A549 (cell line): ENCODE results near the gene TPRG1L. TPM values are rescaled to one million over a fixed set of nuclear protein-coding genes. Genes with fewer than 3 reads are reported as not detected.

Source experiments
- ATAC-seq, 2 experiments: fragments of 200-7000 bp in 1 of 2; fragments of >200 bp in 1 of 2; cut with Nextera tagmentation in 1 of 2; cut with Tn5 transposase in 1 of 2; 3 replicates each; pipeline versions ENCODE4 v1.8.0 to v1.9.1; 2018 to 2020; ENCODE audit warnings: mild to moderate bottlenecking in 1 of 2, moderate library complexity in 1 of 2
- CTCF ChIA-PET: fragments of 300-600 bp; sonication (Branson Sonifier 250); formaldehyde crosslinking; extraction: SDS; loops from one replicate; lab custom pipeline; 2021; ENCODE audit warnings: antibody characterized with exemption, inconsistent platforms; lab: Yijun Ruan, JAX
- POLR2A ChIA-PET: fragments of 350-600 bp; formaldehyde crosslinking; extraction: SDS; loops from one replicate; lab custom pipeline; 2021; ENCODE audit warnings: antibody characterized with exemption, inconsistent platforms; lab: Yijun Ruan, JAX
- DNase-seq, 2 experiments: peaks; one replicate each; pipeline versions ENCODE4 v3.0.0 to v3.0.0-alpha.2; 2011 to 2016; ENCODE audit warnings: low read depth in 1 of 2, low spot score in 1 of 2
- FAIRE-seq: peaks from 2 replicates; lab custom pipeline; 2011; peaks lifted over from hg19 to GRCh38; lab: Jason Lieb, UNC
- H3K27ac ChIP-seq, 2 experiments: fragments of >200 bp; sonication (Bioruptor Twin); formaldehyde crosslinking; 3 replicates each; pipeline ENCODE4 v1.5.1; 2016 to 2017
- H3K4me1 ChIP-seq: fragments of >200 bp; sonication (Bioruptor Twin); formaldehyde crosslinking; 3 replicates; pipeline ENCODE4 v1.6.1; 2016
- H3K4me2 ChIP-seq: fragments of >200 bp; sonication (Bioruptor Twin); formaldehyde crosslinking; 3 replicates; pipeline ENCODE4 v1.6.1; 2016
- H3K4me3 ChIP-seq: fragments of >200 bp; sonication (Bioruptor Twin); formaldehyde crosslinking; 3 replicates; pipeline ENCODE4 v1.5.1; 2016
- H3K9me3 ChIP-seq: fragments of >200 bp; sonication (Bioruptor Twin); formaldehyde crosslinking; 3 replicates; pipeline ENCODE4 v1.6.1; 2016
- ATOH8 ChIP-seq: fragments of 250-450 bp; sonication (Bioruptor Pico); IDR thresholded peaks from 2 replicates; pipeline ENCODE4 v1.5.0; 2020; ENCODE audit warnings: low read depth, mild to moderate bottlenecking, moderate library complexity
- CBX8 ChIP-seq: fragments of 200-600 bp; sonication (generic); IDR thresholded peaks from 2 replicates; pipeline ENCODE4 v1.6.1; 2016
- EHF ChIP-seq: fragments of 250-450 bp; sonication (Bioruptor Pico); IDR thresholded peaks from 2 replicates; pipeline ENCODE4 v1.5.0; 2020; ENCODE audit warnings: mild to moderate bottlenecking
- EHMT2 ChIP-seq: fragments of 200-600 bp; sonication (generic); IDR thresholded peaks from 2 replicates; pipeline ENCODE4 v1.6.1; 2016; ENCODE audit warnings: antibody characterized with exemption, low read depth, mild to moderate bottlenecking, moderate library complexity
- FOSB ChIP-seq: fragments of 250-450 bp; sonication (Bioruptor Pico); IDR thresholded peaks from 2 replicates; pipeline ENCODE4 v1.5.0; 2020; ENCODE audit warnings: mild to moderate bottlenecking, moderate library complexity
- HOXB13 ChIP-seq: fragments of 250-450 bp; sonication (Bioruptor Pico); IDR thresholded peaks from 2 replicates; pipeline ENCODE4 v1.5.0; 2020; ENCODE audit warnings: low read depth, mild to moderate bottlenecking, moderate library complexity
- KDM1A ChIP-seq: fragments of 200-600 bp; sonication (generic); IDR thresholded peaks from 2 replicates; pipeline ENCODE4 v1.6.1; 2016; ENCODE audit warnings: low read depth, mild to moderate bottlenecking
- MAZ ChIP-seq: fragments of 150-350 bp; IDR thresholded peaks from 2 replicates; pipeline ENCODE4 v1.6.1; 2014; ENCODE audit warnings: antibody characterized with exemption, low read depth, low read length, borderline replicate concordance
- MYC ChIP-seq: IDR thresholded peaks from 2 replicates; pipeline ENCODE4 v1.6.1; 2012; ENCODE audit warnings: mild to moderate bottlenecking, inconsistent platforms, low read length, improper control_type of control experiment, borderline replicate concordance
- REST ChIP-seq: fragments of 200-600 bp; sonication (generic); IDR thresholded peaks from 2 replicates; pipeline ENCODE4 v1.6.1; 2016; ENCODE audit warnings: antibody characterized with exemption, mild to moderate bottlenecking, moderate library complexity
- SMC3 ChIP-seq: fragments of >200 bp; sonication (Bioruptor Twin); formaldehyde crosslinking; IDR thresholded peaks from 3 replicates; pipeline ENCODE4 v1.6.1; 2018; ENCODE audit warnings: inconsistent platforms
- SREBF2 ChIP-seq: fragments of 450-650 bp; IDR thresholded peaks from 2 replicates; pipeline ENCODE4 v1.6.1; 2014; ENCODE audit warnings: mild to moderate bottlenecking, moderate library complexity
- ZC3H11A ChIP-seq: fragments of 450-650 bp; IDR thresholded peaks from 2 replicates; pipeline ENCODE4 v1.6.1; 2014; ENCODE audit warnings: antibody characterized with exemption, mild to moderate bottlenecking
- ZNF302 ChIP-seq: fragments of 250-450 bp; sonication (Bioruptor Pico); IDR thresholded peaks from 2 replicates; pipeline ENCODE4 v1.9.0; 2021; ENCODE audit warnings: inconsistent platforms, mild to moderate bottlenecking, moderate library complexity
- ZSCAN20 ChIP-seq: fragments of 250-450 bp; sonication (Bioruptor Pico); IDR thresholded peaks from 2 replicates; pipeline ENCODE4 v1.8.0; 2022; ENCODE audit warnings: mild to moderate bottlenecking, moderate library complexity
- WGBS: methylation state at CpG from one replicate; pipeline ENCODE4 v1.1.6; 2017; ENCODE audit errors: missing lambda C conversion rate; 5-methylcytosine and 5-hydroxymethylcytosine counted together
- polyA plus RNA-seq, 4 experiments: library from polyadenylated mRNA; depleted of rRNA in 3 of 4; stranded (reverse); fragments of >200 nt; fragmentation: RNase III in 1 of 4; extraction: RNeasy Plus Mini Kit Qiagen cat#74134 plus additional on column Dnase treatment in 1 of 4; gene quantifications; 2 replicates in 3 of 4; 3 replicates in 1 of 4; pipeline ENCODE4 v1.2.3, GENCODE V29; 2011 to 2017
- TF ChIP-seq, protein P1 (sequence below): fragments of >200 bp; sonication (Bioruptor Twin); formaldehyde crosslinking; IDR thresholded peaks from 3 replicates; pipeline ENCODE4 v1.6.1; 2016
- TF ChIP-seq, protein P2 (sequence below): fragments of >200 bp; sonication (Bioruptor Twin); formaldehyde crosslinking; IDR thresholded peaks from 2 replicates; pipeline ENCODE4 v1.6.1; 2016
- TF ChIP-seq, protein P3 (sequence below): fragments of 150-350 bp; IDR thresholded peaks from 2 replicates; pipeline ENCODE4 v1.6.1; 2014; ENCODE audit warnings: low read depth, mild to moderate bottlenecking, low read length

The TPRG1L gene
- polyA plus RNA-seq, 2 of the 4 experiments (the other 2 are of a cell fraction), result 13.1 to 20.1 TPM

DNA sequence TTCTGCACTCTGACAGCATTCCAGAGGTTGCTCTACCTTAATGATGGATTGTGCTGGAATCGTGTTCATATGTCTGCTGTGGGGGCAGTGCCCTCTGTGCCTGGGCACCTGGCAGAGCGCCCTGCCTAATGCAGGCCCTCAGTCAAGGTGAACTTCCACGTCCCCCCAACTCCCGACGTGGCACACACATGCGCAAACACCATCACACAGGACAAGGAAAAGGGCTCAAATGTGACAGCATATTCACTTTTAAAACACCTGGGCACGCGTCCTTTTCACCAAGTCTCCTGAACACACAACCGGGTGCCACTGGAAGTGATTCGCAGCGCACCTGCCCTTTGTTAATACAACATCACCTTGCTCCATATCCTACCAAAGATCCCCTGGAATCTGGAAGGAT lies 11.7 kb downstream of the TPRG1L start (continued):
- TF ChIP-seq, protein P1, sequence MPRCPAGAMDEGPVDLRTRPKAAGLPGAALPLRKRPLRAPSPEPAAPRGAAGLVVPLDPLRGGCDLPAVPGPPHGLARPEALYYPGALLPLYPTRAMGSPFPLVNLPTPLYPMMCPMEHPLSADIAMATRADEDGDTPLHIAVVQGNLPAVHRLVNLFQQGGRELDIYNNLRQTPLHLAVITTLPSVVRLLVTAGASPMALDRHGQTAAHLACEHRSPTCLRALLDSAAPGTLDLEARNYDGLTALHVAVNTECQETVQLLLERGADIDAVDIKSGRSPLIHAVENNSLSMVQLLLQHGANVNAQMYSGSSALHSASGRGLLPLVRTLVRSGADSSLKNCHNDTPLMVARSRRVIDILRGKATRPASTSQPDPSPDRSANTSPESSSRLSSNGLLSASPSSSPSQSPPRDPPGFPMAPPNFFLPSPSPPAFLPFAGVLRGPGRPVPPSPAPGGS, result no peak

- Histone ChIP-seq H3K4me1 (no peaks in the 10 kb centered on the region), H3K9me3 (no peaks in the 10 kb centered on the region), H3K4me3 (no peak overlapping the region), H3K27ac (no peak overlapping the region), H3K4me2 (no peak overlapping the region)
- POLR2A ChIA-PET, result no interaction called here
- CTCF ChIA-PET, result interaction anchor here (0.6 to 1.0 kb wide), 2 partner anchors 9 to 1591 kb away, joined by 3 read pairs; no protein-coding TSS in a partner anchor
- no peak for ATAC-seq
- FAIRE-seq, result no peak
- no peak for DNase-seq
- TF ChIP-seq EHF, result no peak
- TF ChIP-seq, protein P1, result no peak
- no peak for TF ChIP-seq ZC3H11A
- no peak for TF ChIP-seq ZSCAN20 (CRISPR knock-in tag)
- no peak for TF ChIP-seq MAZ
- TF ChIP-seq MYC, result no peak
- TF ChIP-seq REST, result no peak
- no peak for TF ChIP-seq ATOH8 (CRISPR knock-in tag)
- TF ChIP-seq SMC3, result no peak
- TF ChIP-seq, protein P2, sequence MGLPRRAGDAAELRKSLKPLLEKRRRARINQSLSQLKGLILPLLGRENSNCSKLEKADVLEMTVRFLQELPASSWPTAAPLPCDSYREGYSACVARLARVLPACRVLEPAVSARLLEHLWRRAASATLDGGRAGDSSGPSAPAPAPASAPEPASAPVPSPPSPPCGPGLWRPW, result no peak
- TF ChIP-seq, protein P3, sequence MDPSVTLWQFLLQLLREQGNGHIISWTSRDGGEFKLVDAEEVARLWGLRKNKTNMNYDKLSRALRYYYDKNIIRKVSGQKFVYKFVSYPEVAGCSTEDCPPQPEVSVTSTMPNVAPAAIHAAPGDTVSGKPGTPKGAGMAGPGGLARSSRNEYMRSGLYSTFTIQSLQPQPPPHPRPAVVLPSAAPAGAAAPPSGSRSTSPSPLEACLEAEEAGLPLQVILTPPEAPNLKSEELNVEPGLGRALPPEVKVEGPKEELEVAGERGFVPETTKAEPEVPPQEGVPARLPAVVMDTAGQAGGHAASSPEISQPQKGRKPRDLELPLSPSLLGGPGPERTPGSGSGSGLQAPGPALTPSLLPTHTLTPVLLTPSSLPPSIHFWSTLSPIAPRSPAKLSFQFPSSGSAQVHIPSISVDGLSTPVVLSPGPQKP, result no peak
- TF ChIP-seq HOXB13, result no peak
- TF ChIP-seq SREBF2, result no peak
- TF ChIP-seq CBX8, result no peak
- TF ChIP-seq ZNF302 (CRISPR knock-in tag), result no peak
- no peak for TF ChIP-seq EHMT2
- no peak for TF ChIP-seq KDM1A
- TF ChIP-seq FOSB (CRISPR knock-in tag), result no peak
- WGBS, result 94% methylated on average over 12 of the region's 12 CpGs
Observed at GRCh38 chr1:3638027-3638426, 13.2 kb downstream of the TPRG1L start.
